CD8-positive, alpha-beta memory T cell (primary cell): Measurements from ENCODE around the gene GMFB. TPM values are rescaled to one million over a fixed set of nuclear protein-coding genes. Genes with fewer than 3 reads are reported as not detected.
"Not testable (repeated sequence)": the region's sequence is repeated elsewhere in the genome, so short reads cannot be mapped to it uniquely, and the experiment has no call there.

Experiments
- CTCF ChIA-PET: fragments of 350-600 bp; sonication (Branson Sonifier 250); formaldehyde crosslinking; loops from one replicate; lab custom pipeline; 2021; ENCODE audit warnings: antibody characterized with exemption; lab: Charles Lee
- POLR2A ChIA-PET: fragments of 350-600 bp; sonication (Branson Sonifier 250); formaldehyde crosslinking; loops from one replicate; lab custom pipeline; 2021; ENCODE audit warnings: antibody characterized with exemption; lab: Charles Lee
- DNase-seq, 5 donors: peaks; one replicate each; pipeline versions ENCODE4 v3.0.0 to v3.0.0-alpha.2; 2020 to 2022; ENCODE audit warnings: mixed read lengths in 1 of 5
- H3K27ac ChIP-seq: one replicate; pipeline ENCODE4 v1.7.0; 2013; ENCODE audit warnings: low read depth, mild to moderate bottlenecking, low read length, moderate library complexity
- H3K27me3 ChIP-seq: 2 replicates; pipeline ENCODE4 v1.7.0; 2013; ENCODE audit warnings: low read length, mild to moderate bottlenecking; ENCODE audit not compliant: insufficient read depth, poor library complexity, severe bottlenecking
- H3K36me3 ChIP-seq: 2 replicates; pipeline ENCODE4 v1.7.0; 2013; ENCODE audit warnings: mild to moderate bottlenecking, low read length, moderate library complexity; ENCODE audit not compliant: insufficient read depth
- H3K4me1 ChIP-seq: 2 replicates; pipeline ENCODE4 v1.7.0; 2013; ENCODE audit warnings: mild to moderate bottlenecking, low read length, moderate library complexity; ENCODE audit not compliant: insufficient read depth
- H3K4me3 ChIP-seq: 2 replicates; pipeline ENCODE4 v1.7.0; 2013; ENCODE audit warnings: mild to moderate bottlenecking, low read length
- H3K9me3 ChIP-seq: 2 replicates; pipeline ENCODE4 v1.7.0; 2013; ENCODE audit warnings: mild to moderate bottlenecking, low read length
- H3K27ac Mint-ChIP-seq, 8 donors: one replicate each; pipeline ENCODE4 v1.8.0; 2020 to 2021; ENCODE audit warnings: mixed read lengths in 8 of 8, mild to moderate bottlenecking in 6 of 8, inconsistent platforms in 3 of 8, moderate library complexity in 3 of 8
- H3K27me3 Mint-ChIP-seq, 2 donors: one replicate each; pipeline ENCODE4 v1.8.0; 2020 to 2021; ENCODE audit warnings: mixed read lengths in 2 of 2, mild to moderate bottlenecking in 1 of 2, moderate library complexity in 1 of 2
- H3K36me3 Mint-ChIP-seq, 3 donors: one replicate each; pipeline ENCODE4 v1.8.0; 2020 to 2021; ENCODE audit warnings: mixed read lengths in 3 of 3, inconsistent platforms in 1 of 3, mild to moderate bottlenecking in 1 of 3
- H3K4me1 Mint-ChIP-seq, 3 donors: one replicate each; pipeline ENCODE4 v1.8.0; 2020 to 2021; ENCODE audit warnings: mixed read lengths in 3 of 3, inconsistent platforms in 1 of 3, mild to moderate bottlenecking in 1 of 3
- H3K4me3 Mint-ChIP-seq, 7 donors: one replicate each; pipeline ENCODE4 v1.8.0; 2020 to 2021; ENCODE audit warnings: mixed read lengths in 7 of 7, mild to moderate bottlenecking in 6 of 7, moderate library complexity in 4 of 7, inconsistent platforms in 2 of 7
- H3K9me3 Mint-ChIP-seq, 5 donors: one replicate each; pipeline ENCODE4 v1.8.0; 2020 to 2022; ENCODE audit warnings: mixed read lengths in 5 of 5, mild to moderate bottlenecking in 3 of 5, moderate library complexity in 2 of 5, inconsistent platforms in 1 of 5
- polyA plus RNA-seq: library from polyadenylated mRNA; unstranded; fragments of 300-500 nt; fragmentation: Illumina TruSeq; gene quantifications from one replicate; pipeline ENCODE4 v1.2.3, GENCODE V29; 2021
- total RNA-seq, 2 experiments: library from RNA; stranded (reverse); gene quantifications; one replicate each; pipeline ENCODE4 v1.2.3, GENCODE V29; 2021

The GMFB gene
- total and polyA plus RNA-seq, 3 experiments from 2014 or later: 18.2 to 61.3 (median 56.4) TPM

DNA sequence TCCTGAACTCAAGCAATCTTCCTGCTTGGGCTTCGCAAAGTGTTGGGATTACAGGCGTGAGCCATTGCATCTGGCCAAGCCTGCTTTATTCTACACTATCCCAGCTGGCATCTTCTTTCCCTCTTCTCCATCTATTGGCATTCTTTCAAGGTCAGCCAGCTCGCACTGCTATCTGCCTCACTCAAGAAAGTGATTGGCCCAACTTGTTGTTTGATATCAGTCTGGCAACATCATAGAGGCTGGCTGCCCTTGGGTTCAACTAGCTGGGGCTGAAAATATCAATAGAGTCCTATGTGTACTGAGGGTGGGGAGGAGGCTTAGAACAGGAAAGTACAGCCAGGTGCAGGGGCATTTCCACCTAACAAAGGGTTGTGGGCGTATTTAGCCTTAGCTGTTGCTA is 17.1 kb downstream of the GMFB start:
- Histone ChIP-seq H3K36me3 (no peaks in the 10 kb centered on the region), H3K4me3 (no peak overlapping the region), H3K4me1 (no peaks in the 10 kb centered on the region), H3K27ac (no peak overlapping the region), H3K9me3 (no peaks in the 10 kb centered on the region), H3K27me3 (no peaks in the 10 kb centered on the region)
- H3K4me3 Mint-ChIP-seq: no peak overlapping the region
- H3K9me3 Mint-ChIP-seq: peaks cover 5 to 14% (median 12%) of the 10 kb centered on the region in 5 donors
- peaks cover 3 to 6% (median 5%) of the 10 kb centered on the region in 3 donors for H3K4me1 Mint-ChIP-seq
- DNase-seq: no peak
- peak overlapping the region in 2 of 8 donors; percentile 43 to 47 for H3K27ac Mint-ChIP-seq
- peaks cover 0 to 3% of the 10 kb centered on the region in 2 donors for H3K27me3 Mint-ChIP-seq
- ChIA-PET POLR2A (no interaction called here), CTCF (no interaction called here)
- peaks cover 15 to 53% (median 16%) of the 10 kb centered on the region in 3 donors for H3K36me3 Mint-ChIP-seq

DNA sequence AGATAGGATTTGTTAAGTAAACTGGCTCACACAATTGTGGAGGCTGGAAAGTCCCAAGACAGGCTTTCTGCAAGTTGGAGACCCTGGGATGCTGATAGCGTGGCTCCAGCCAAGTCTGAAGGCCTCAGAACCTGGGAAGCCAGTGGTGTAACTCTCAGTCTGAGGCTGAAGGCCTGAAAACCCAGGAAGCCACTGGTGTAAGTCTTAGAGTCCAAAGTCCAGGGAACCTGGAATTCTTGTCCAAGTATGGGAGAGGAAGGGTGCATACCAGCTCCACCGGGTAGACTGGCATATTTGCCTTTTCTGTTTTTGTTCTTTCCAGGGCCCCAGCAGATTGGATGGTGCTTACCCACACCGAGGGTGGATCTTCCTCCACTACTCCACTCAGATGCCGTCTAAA is 18.1 kb downstream of the GMFB start:
- H3K27ac Mint-ChIP-seq: peak overlapping the region in 2 of 8 donors; percentile 49 to 56
- no peak overlapping the region for H3K4me3 ChIP-seq
- peak overlapping the region in 1 of 7 donors; percentile 18 for H3K4me3 Mint-ChIP-seq
- no peaks in the 10 kb centered on the region for H3K9me3 ChIP-seq
- peaks cover 0 to 3% of the 10 kb centered on the region in 2 donors for H3K27me3 Mint-ChIP-seq
- H3K27me3 ChIP-seq: no peaks in the 10 kb centered on the region
- POLR2A ChIA-PET: no interaction called here
- H3K27ac ChIP-seq: no peak overlapping the region
- no peak for DNase-seq
- peaks cover 9 to 14% (median 12%) of the 10 kb centered on the region in 5 donors for H3K9me3 Mint-ChIP-seq
- H3K4me1 ChIP-seq: no peaks in the 10 kb centered on the region
- H3K4me1 Mint-ChIP-seq: peaks cover 2 to 3% (median 2%) of the 10 kb centered on the region in 3 donors
- CTCF ChIA-PET: no interaction called here
- peaks cover 11 to 44% (median 16%) of the 10 kb centered on the region in 3 donors for H3K36me3 Mint-ChIP-seq
- H3K36me3 ChIP-seq: no peaks in the 10 kb centered on the region

DNA sequence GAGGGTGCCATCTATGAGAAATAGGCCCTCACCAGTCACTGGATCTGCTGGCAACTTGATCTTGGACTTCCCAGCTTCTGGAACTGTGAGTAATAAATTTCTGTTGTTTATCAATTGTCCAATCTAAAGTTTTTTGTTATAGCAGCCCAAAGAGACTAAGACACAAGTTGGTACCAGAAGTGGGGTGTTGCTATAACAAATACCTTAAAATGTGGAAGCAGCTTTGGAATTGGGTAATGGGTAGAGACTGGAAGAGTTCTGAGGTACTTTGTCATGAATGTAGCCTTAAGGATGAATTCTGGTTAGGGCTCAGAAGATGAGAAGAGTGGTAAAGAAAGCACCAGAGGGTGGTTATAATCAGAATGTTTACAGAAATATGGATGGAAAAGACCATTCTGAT is 21.5 kb downstream of the GMFB start:
- H3K27me3 ChIP-seq: no peaks in the 10 kb centered on the region
- peaks cover 3 to 4% of the 10 kb centered on the region in 2 donors for H3K27me3 Mint-ChIP-seq
- no peaks in the 10 kb centered on the region for H3K9me3 ChIP-seq
- POLR2A ChIA-PET: no interaction called here
- CTCF ChIA-PET: interaction anchor here (0.7 kb wide), 1 partner anchor 25 kb away, joined by 3 read pairs; no protein-coding TSS in a partner anchor
- no peaks in the 10 kb centered on the region for H3K4me1 Mint-ChIP-seq
- H3K27ac ChIP-seq: no peak overlapping the region
- no peaks in the 10 kb centered on the region for H3K36me3 ChIP-seq
- peaks cover 2 to 16% (median 16%) of the 10 kb centered on the region in 3 donors for H3K36me3 Mint-ChIP-seq
- H3K4me3 ChIP-seq: no peak overlapping the region
- peaks cover 9 to 14% (median 12%) of the 10 kb centered on the region in 5 donors for H3K9me3 Mint-ChIP-seq
- no peaks in the 10 kb centered on the region for H3K4me1 ChIP-seq
- H3K4me3 Mint-ChIP-seq: no peak overlapping the region
- no peak overlapping the region for H3K27ac Mint-ChIP-seq
- DNase-seq: no peak

DNA sequence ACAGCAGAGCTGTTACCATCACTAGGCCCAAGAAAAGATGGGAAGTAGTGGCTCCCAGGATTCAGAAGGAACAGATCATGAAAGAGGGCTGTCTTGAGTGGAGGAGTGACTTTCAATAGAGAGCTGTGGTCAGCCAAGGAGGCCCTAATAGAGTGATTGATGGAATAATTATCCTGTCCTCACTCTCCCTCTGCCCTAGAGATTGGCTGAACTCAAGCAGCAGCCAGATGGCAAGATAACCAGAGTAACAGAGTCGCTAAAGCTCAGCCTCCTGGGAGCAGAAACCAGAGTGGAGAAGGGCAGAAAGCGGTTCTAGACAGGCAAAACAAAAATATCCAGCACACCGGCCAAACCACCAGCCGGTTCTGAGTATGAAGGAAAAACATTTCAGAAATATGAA is 23.1 kb downstream of the GMFB start:
- Mint-ChIP-seq H3K4me3 (no peak overlapping the region), H3K9me3 (peaks cover 9 to 14% (median 12%) of the 10 kb centered on the region in 5 donors), H3K4me1 (no peaks in the 10 kb centered on the region), H3K36me3 (peaks cover 2 to 16% (median 14%) of the 10 kb centered on the region in 3 donors), H3K27ac (no peak overlapping the region), H3K27me3 (peaks cover 3 to 4% of the 10 kb centered on the region in 2 donors)
- H3K27ac ChIP-seq: no peak overlapping the region
- POLR2A ChIA-PET: no interaction called here
- H3K36me3 ChIP-seq: no peaks in the 10 kb centered on the region
- H3K27me3 ChIP-seq: no peaks in the 10 kb centered on the region
- H3K4me3 ChIP-seq: no peak overlapping the region
- DNase-seq: no peak
- no peaks in the 10 kb centered on the region for H3K4me1 ChIP-seq
- no peaks in the 10 kb centered on the region for H3K9me3 ChIP-seq
- CTCF ChIA-PET: no interaction called here

DNA sequence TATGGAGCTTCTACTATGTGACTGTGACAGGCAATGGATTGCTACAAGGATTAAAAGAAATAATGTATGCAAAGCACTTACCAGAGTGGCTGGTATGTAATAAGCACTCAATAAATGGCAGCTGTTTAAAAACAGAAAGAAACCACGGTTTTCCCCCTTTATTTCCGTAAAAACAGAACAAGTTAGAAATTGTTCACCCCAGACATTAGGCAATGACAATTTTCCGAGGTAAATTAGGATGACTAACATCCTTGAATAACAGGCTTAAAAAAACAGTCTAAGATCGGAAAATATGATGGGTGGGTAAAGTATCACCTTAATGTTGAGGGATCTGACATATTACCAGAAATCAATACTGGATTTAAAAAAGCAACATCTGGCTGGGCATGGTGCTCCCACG is 26.7 kb downstream of the GMFB start:
- no peaks in the 10 kb centered on the region for H3K4me1 Mint-ChIP-seq
- no peaks in the 10 kb centered on the region for H3K36me3 ChIP-seq
- DNase-seq: no peak
- H3K27me3 ChIP-seq: no peaks in the 10 kb centered on the region
- CTCF ChIA-PET: no interaction called here
- peaks cover 0 to 11% (median 10%) of the 10 kb centered on the region in 5 donors for H3K9me3 Mint-ChIP-seq
- no peaks in the 10 kb centered on the region for H3K4me1 ChIP-seq
- H3K4me3 ChIP-seq: no peak overlapping the region
- peaks cover 0 to 4% of the 10 kb centered on the region in 2 donors for H3K27me3 Mint-ChIP-seq
- POLR2A ChIA-PET: no interaction called here
- no peak overlapping the region for H3K27ac Mint-ChIP-seq
- H3K4me3 Mint-ChIP-seq: no peak overlapping the region
- no peaks in the 10 kb centered on the region for H3K9me3 ChIP-seq
- H3K36me3 Mint-ChIP-seq: peaks cover 0 to 11% (median 0%) of the 10 kb centered on the region in 3 donors
- no peak overlapping the region for H3K27ac ChIP-seq

DNA sequence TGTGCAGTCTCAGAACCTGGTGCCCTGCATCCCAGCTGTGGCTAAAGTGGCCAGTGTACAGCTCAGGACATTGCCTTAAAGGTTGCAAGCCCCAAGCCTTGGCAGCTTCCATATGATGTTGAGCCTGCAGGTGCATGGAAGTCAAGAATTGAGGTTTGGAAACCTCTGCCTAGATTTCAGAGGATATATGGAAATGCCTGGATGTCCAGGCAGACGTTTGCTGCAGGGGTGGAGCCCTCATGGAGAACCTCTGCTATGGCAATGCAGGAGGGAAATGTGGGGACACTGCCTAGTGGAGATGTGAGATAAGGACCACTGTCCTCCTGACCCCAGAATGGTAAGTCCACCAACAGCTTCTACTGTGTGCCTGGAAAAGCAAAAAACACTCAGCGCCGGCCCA is 29.7 kb downstream of the GMFB start:
- Mint-ChIP-seq H3K27ac (no peak overlapping the region), H3K9me3 (peaks cover 0 to 10% (median 4%) of the 10 kb centered on the region in 5 donors), H3K4me3 (no peak overlapping the region), H3K36me3 (peaks cover 0 to 6% (median 0%) of the 10 kb centered on the region in 3 donors), H3K4me1 (no peaks in the 10 kb centered on the region), H3K27me3 (peaks cover 0 to 4% of the 10 kb centered on the region in 2 donors)
- H3K9me3 ChIP-seq: no peaks in the 10 kb centered on the region
- no peaks in the 10 kb centered on the region for H3K4me1 ChIP-seq
- no peaks in the 10 kb centered on the region for H3K27me3 ChIP-seq
- POLR2A ChIA-PET: no interaction called here
- H3K27ac ChIP-seq: no peak overlapping the region
- no peak for DNase-seq
- no peaks in the 10 kb centered on the region for H3K36me3 ChIP-seq
- H3K4me3 ChIP-seq: no peak overlapping the region
- CTCF ChIA-PET: interaction anchor here (1.5 kb wide), 1 partner anchor 18 kb away, joined by 4 read pairs; the partner anchor contains the start of gene CNIH1

DNA sequence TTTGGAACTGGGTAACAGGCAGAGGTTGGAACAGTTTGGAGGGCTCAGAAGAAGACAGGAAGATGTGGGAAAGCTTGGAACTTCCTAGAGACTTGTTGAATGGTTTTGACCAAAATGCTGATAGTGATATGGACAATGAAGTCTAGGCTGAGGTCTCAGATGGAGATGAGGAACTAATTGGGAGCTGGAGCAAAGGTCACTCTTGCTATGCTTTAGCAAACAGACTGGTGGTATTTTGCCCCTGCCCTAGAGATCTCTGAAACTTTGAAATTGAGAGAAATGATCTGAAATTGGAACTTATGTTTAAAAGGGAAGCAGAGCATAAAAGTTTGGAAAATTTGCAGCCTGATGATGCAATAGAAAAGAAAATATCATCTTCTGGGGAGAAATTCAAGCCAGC is 30.2 kb downstream of the GMFB start:
- DNase-seq, H3K9me3 ChIP-seq, H3K4me3 ChIP-seq, H3K27ac ChIP-seq, H3K36me3 ChIP-seq, H3K27me3 Mint-ChIP-seq, CTCF ChIA-PET, H3K36me3 Mint-ChIP-seq, H3K27me3 ChIP-seq, H3K4me3 Mint-ChIP-seq, H3K4me1 Mint-ChIP-seq, H3K4me1 ChIP-seq, POLR2A ChIA-PET: not testable (repeated sequence)
- Mint-ChIP-seq H3K9me3 (peaks cover 0 to 10% (median 4%) of the 10 kb centered on the region in 5 donors), H3K27ac (peak overlapping the region in 2 of 8 donors; percentile 12 to 23)

DNA sequence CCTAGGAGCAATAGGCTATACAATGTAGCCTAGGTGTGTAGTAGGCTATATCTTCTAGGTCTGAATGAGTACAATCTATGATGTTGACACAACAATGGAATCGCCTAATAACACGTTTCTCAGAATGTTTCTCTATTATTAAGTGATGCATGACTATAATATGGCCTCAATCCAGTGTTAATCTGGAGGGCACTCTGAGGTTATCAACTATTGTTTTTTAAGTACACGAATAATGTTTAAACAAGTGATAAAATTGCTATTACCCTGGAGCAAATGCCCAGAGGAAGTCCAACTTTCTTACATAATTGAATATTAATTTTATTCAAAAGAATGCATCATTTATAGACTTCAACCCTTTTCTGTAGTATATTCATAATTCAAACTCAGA is 31.2 kb downstream of the GMFB start:
- H3K27ac Mint-ChIP-seq: no peak overlapping the region
- POLR2A ChIA-PET: no interaction called here
- no peaks in the 10 kb centered on the region for H3K27me3 Mint-ChIP-seq

More for the DNA sequence above, 31.2 kb downstream of the GMFB start:
- H3K4me3 Mint-ChIP-seq: no peak overlapping the region
- peaks cover 0 to 6% (median 0%) of the 10 kb centered on the region in 3 donors for H3K36me3 Mint-ChIP-seq
- Histone ChIP-seq H3K27me3 (no peaks in the 10 kb centered on the region), H3K9me3 (no peaks in the 10 kb centered on the region), H3K4me1 (no peaks in the 10 kb centered on the region), H3K4me3 (no peak overlapping the region), H3K27ac (no peak overlapping the region), H3K36me3 (no peaks in the 10 kb centered on the region)
- CTCF ChIA-PET: no interaction called here
- no peak for DNase-seq
- H3K4me1 Mint-ChIP-seq: no peaks in the 10 kb centered on the region
- H3K9me3 Mint-ChIP-seq: peaks cover 0 to 10% (median 4%) of the 10 kb centered on the region in 5 donors
